HEK293 (cell line): ENCODE data around the gene ACAA2.

Experiments used
- ZNF184 ChIP-seq: fragments of 450-650 bp; IDR thresholded peaks from 2 replicates; pipeline ENCODE4 v1.5.1; 2018; ENCODE audit warnings: missing biosample characterization, mild to moderate bottlenecking, missing genetic modification characterization
- ZNF830 ChIP-seq: fragments of 450-650 bp; IDR thresholded peaks from 2 replicates; pipeline ENCODE4 v1.5.0; 2018; ENCODE audit warnings: missing biosample characterization, missing genetic modification characterization, low read depth, mild to moderate bottlenecking, moderate library complexity

- TF ChIP-seq ZNF830 (no peak), ZNF184 (tag by site-specific recombination) (no peak)
Measured at GRCh38 chr18:49811151-49811938, 2.0 kb downstream of the ACAA2 start.
